Smooth muscle cell (in vitro differentiated cells): ENCODE measurements around the gene IMPDH1. TPM values are rescaled to one million over a fixed set of nuclear protein-coding genes. Genes with fewer than 3 reads are reported as not detected.

Experiments used
- DNase-seq: peaks from one replicate; lab custom pipeline; 2025; ENCODE audit not compliant: unreplicated experiment; lab: John Stamatoyannopoulos, UW
- H2AFZ ChIP-seq: fragments of 200-600 bp; sonication (generic); 2 replicates; pipeline ENCODE4 v1.6.0; 2016; ENCODE audit warnings: antibody characterized with exemption, low read depth, mild to moderate bottlenecking
- H3F3A ChIP-seq: fragments of 200-600 bp; sonication (generic); 2 replicates; pipeline ENCODE4 v1.6.0; 2017; ENCODE audit warnings: antibody characterized with exemption, low read depth
- H3K27ac ChIP-seq: fragments of 200-600 bp; sonication (generic); 2 replicates; pipeline ENCODE4 v1.5.1; 2016; ENCODE audit warnings: low read depth, mild to moderate bottlenecking
- H3K27me3 ChIP-seq: fragments of 200-600 bp; sonication (generic); 2 replicates; pipeline ENCODE4 v1.6.1; 2016; ENCODE audit warnings: low read depth, mild to moderate bottlenecking
- H3K36me3 ChIP-seq: fragments of 200-600 bp; sonication (generic); 2 replicates; pipeline ENCODE4 v1.5.1; 2016; ENCODE audit warnings: low read depth
- H3K4me1 ChIP-seq: fragments of 200-600 bp; sonication (generic); 2 replicates; pipeline ENCODE4 v1.5.1; 2016; ENCODE audit warnings: low read depth
- H3K4me2 ChIP-seq: fragments of 200-600 bp; sonication (generic); 2 replicates; pipeline ENCODE4 v1.6.0; 2016; ENCODE audit warnings: mild to moderate bottlenecking
- H3K4me3 ChIP-seq: fragments of 200-600 bp; sonication (generic); 2 replicates; pipeline ENCODE4 v1.5.1; 2016; ENCODE audit warnings: mild to moderate bottlenecking
- H3K79me2 ChIP-seq: fragments of 200-600 bp; sonication (generic); 2 replicates; pipeline ENCODE4 v1.6.0; 2016; ENCODE audit warnings: low read depth, mild to moderate bottlenecking
- H3K9ac ChIP-seq: fragments of 200-600 bp; sonication (generic); 2 replicates; pipeline ENCODE4 v1.6.0; 2016; ENCODE audit warnings: low read depth
- H3K9me3 ChIP-seq: fragments of 200-600 bp; sonication (generic); replicated peaks from 2 replicates; pipeline ENCODE4 v1.5.1; 2016; ENCODE audit warnings: low read depth
- H4K20me1 ChIP-seq: fragments of 200-600 bp; sonication (generic); 2 replicates; pipeline ENCODE4 v1.6.0; 2016; ENCODE audit warnings: low read depth
- CTCF ChIP-seq: fragments of 200-600 bp; sonication (generic); IDR thresholded peaks from 2 replicates; pipeline ENCODE4 v1.5.1; 2017; ENCODE audit warnings: borderline replicate concordance, mild to moderate bottlenecking, antibody characterized with exemption; ENCODE audit not compliant: insufficient read depth, poor library complexity, severe bottlenecking
- WGBS: methylation state at CpG from one replicate; pipeline ENCODE4 v1.1.7; 2016; ENCODE audit warnings: low lambda C conversion rate; 5-methylcytosine and 5-hydroxymethylcytosine counted together
- polyA plus RNA-seq: library from polyadenylated mRNA; unstranded; fragments of >200 nt; fragmentation: Nextera tagmentation; extraction: Ambion mirVana; gene quantifications from 2 replicates; pipeline ENCODE4 v1.2.1, GENCODE V29; 2016
- total RNA-seq: library from RNA; depleted of rRNA; stranded (reverse); fragments of >200 nt; gene quantifications from 2 replicates; pipeline ENCODE4 v1.2.3, GENCODE V29; 2014

The IMPDH1 gene
- total and polyA plus RNA-seq, 2 experiments from 2014 or later: 48.4 to 129 TPM

- Histone ChIP-seq H4K20me1 (no peaks in the 10 kb centered on the region), H3K27ac (no peak overlapping the region), H3K79me2 (no peaks in the 10 kb centered on the region), H2AFZ (no peak overlapping the region), H3K36me3 (no peaks in the 10 kb centered on the region), H3K4me3 (no peak overlapping the region), H3K4me2 (peak overlapping the region; percentile 44), H3K27me3 (peaks cover 52% of the 10 kb centered on the region), H3K9ac (no peak overlapping the region), H3K9me3 (no peaks in the 10 kb centered on the region), H3F3A (no peaks in the 10 kb centered on the region), H3K4me1 (peaks cover 3% of the 10 kb centered on the region)
- no peak for TF ChIP-seq CTCF
- WGBS: 49% methylated on average over 63 of the region's 97 CpGs
- no peak for DNase-seq
Measured at GRCh38 chr7:128351296-128352152, 58.3 kb downstream of the IMPDH1 start.

GRCh38 chr7:128350708-128351295 lies 59.0 kb downstream of the IMPDH1 start:
- DNase-seq: no peak
- Histone ChIP-seq H3K27ac (no peak overlapping the region), H3K79me2 (no peaks in the 10 kb centered on the region), H2AFZ (no peak overlapping the region), H4K20me1 (no peaks in the 10 kb centered on the region), H3K4me1 (no peaks in the 10 kb centered on the region), H3K4me3 (no peak overlapping the region), H3K36me3 (no peaks in the 10 kb centered on the region), H3K9me3 (no peaks in the 10 kb centered on the region), H3K27me3 (peaks cover 52% of the 10 kb centered on the region), H3F3A (no peaks in the 10 kb centered on the region), H3K9ac (no peak overlapping the region), H3K4me2 (no peak overlapping the region)
- WGBS: 88% methylated on average over 16 of the region's 35 CpGs
- no peak for TF ChIP-seq CTCF

GRCh38 chr7:128349466-128349825 lies 60.3 kb downstream of the IMPDH1 start:
- no peak for DNase-seq
- Histone ChIP-seq H4K20me1 (no peaks in the 10 kb centered on the region), H3K79me2 (no peaks in the 10 kb centered on the region), H3K36me3 (no peaks in the 10 kb centered on the region), H3K4me2 (no peak overlapping the region), H2AFZ (no peak overlapping the region), H3K4me1 (no peaks in the 10 kb centered on the region), H3F3A (no peaks in the 10 kb centered on the region), H3K4me3 (no peak overlapping the region), H3K9me3 (no peaks in the 10 kb centered on the region), H3K27me3 (peaks cover 52% of the 10 kb centered on the region), H3K9ac (no peak overlapping the region), H3K27ac (no peak overlapping the region)
- 46% methylated on average over 4 of the region's 4 CpGs for WGBS
- no peak for TF ChIP-seq CTCF
